Measurements from ENCODE around the gene TRIM2. TPM values are rescaled to one million over a fixed set of nuclear protein-coding genes. Genes with fewer than 3 reads are reported as not detected.

The TRIM2 gene
- total and polyA plus RNA-seq, 2 of the 8 experiments (the other 6 are each of a cell fraction or from before 2014, with no cell fraction given) = 34.0 to 59.8 TPM

DNA sequence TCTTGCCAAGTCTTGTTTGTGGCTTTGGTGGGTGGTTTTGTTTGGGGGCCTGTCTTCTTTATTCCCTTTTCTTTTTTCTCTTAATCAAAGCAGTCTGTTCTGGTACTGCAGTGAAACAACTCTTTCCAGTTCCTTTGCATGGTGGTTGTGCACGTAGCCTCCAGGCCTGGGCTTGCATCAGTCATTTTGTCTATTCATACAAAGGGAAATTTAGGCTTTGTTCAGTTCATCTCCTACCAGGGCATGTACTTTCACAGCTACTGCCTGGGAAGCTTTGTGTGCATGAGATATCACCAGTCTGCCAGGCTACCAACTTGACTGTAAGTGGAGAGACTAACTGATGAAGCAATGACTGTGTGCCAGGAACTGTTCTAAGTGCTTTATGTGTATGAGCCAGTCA, 8.5 kb downstream of the TRIM2 start:
- Histone ChIP-seq H2BK12ac (ENCODE audit: low read depth, low read length) (no peak overlapping the region), H2BK120ac (replicated peaks; ENCODE audit: low read depth, low read length) (no peak overlapping the region), H2AK5ac (ENCODE audit: low read depth, low read length) (no peak overlapping the region), H3K18ac (ENCODE audit: extremely low read depth, low read length) (no peak overlapping the region), H3K9me3 (ENCODE audit: insufficient read depth in 2 of 2, low read depth in 1 of 2, low read length in 1 of 2) (no peaks in the 10 kb centered on the region), H3K79me1 (ENCODE audit: low read depth, low read length) (peaks cover 2% of the 10 kb centered on the region), H3K23ac (ENCODE audit: insufficient read length) (no peak overlapping the region), H3K56ac (replicated peaks; ENCODE audit: insufficient read length, low read depth, low read length) (no peak overlapping the region), H3K14ac (ENCODE audit: insufficient read length) (no peak overlapping the region), H4K91ac (replicated peaks; ENCODE audit: insufficient read length, low read length) (no peak overlapping the region), H3K4me3 (ENCODE audit: extremely low read depth in 1 of 4, insufficient read depth in 2 of 4, low read depth in 3 of 4, low read length in 4 of 4) (no peak overlapping the region), H4K8ac (ENCODE audit: extremely low read depth, insufficient read depth, low read length) (no peak overlapping the region), H3K27me3 (replicated peaks in 1 of 4; ENCODE audit: control insufficient read depth in 3 of 4, extremely low read depth in 1 of 4, insufficient read depth in 3 of 4, low read length in 3 of 4) (no peaks in the 10 kb centered on the region), H3K9ac (replicated peaks in 1 of 4; ENCODE audit: extremely low read depth in 1 of 4, low read depth in 3 of 4, low read length in 3 of 4) (no peak overlapping the region), H3K36me3 (ENCODE audit: control insufficient read depth in 2 of 4, insufficient read depth in 4 of 4, low read length in 3 of 4) (no peaks in the 10 kb centered on the region; a peak in 1 of 8 replicates), H3K4me2 (ENCODE audit: insufficient read depth in 1 of 2, low read depth in 2 of 2, low read length in 2 of 2) (no peak overlapping the region), H3K27ac (ENCODE audit: low read depth, low read length) (no peak overlapping the region), H3K79me2 (ENCODE audit: control insufficient read depth in 1 of 2, insufficient read depth in 2 of 2, low read length in 2 of 2) (peaks cover 0 to 4% of the 10 kb centered on the region in 2 experiments; a peak in 2 of 4 replicates), H3K23me2 (ENCODE audit: low read depth, low read length) (no peaks in the 10 kb centered on the region), H4K20me1 (replicated peaks in 1 of 2; ENCODE audit: control insufficient read depth in 1 of 2, insufficient read depth in 2 of 2, low read length in 2 of 2) (no peaks in the 10 kb centered on the region), H2BK20ac (ENCODE audit: low read length) (no peak overlapping the region), H3K4ac (replicated peaks; ENCODE audit: insufficient read length, low read depth, low read length) (no peak overlapping the region), H2BK5ac (ENCODE audit: low read depth, low read length) (no peak overlapping the region), H3K4me1 (replicated peaks in 1 of 4; ENCODE audit: control insufficient read depth in 3 of 4, insufficient read depth in 4 of 4, low read length in 3 of 4) (peaks cover 0 to 6% (median 4%) of the 10 kb centered on the region in 4 experiments; a peak in 5 of 7 replicates), H4K5ac (ENCODE audit: insufficient read length, low read depth, low read length) (no peak overlapping the region), H2BK15ac (ENCODE audit: low read length) (no peak overlapping the region), H2AFZ (ENCODE audit: low read length) (no peak overlapping the region)
- DNase-seq (ENCODE audit: low read depth in 1 of 2, low spot score in 2 of 2) (no peak), FAIRE-seq (no peak)
- ChIA-PET CTCF (ENCODE audit: partially characterized antibody) (interaction anchor here (0.8 to 2.8 kb wide), 8 partner anchors 9 to 264 kb away, joined by 3 to 11 read pairs (median 4); partner anchors contain the start of gene TRIM2), POLR2A (ENCODE audit: partially characterized antibody) (interaction anchor here (1.7 kb wide), 2 partner anchors 10 to 36 kb away, joined by 3 to 5 read pairs; no protein-coding TSS in a partner anchor)
- 80% methylated on average over 1 of the region's 1 CpG; no CpG with 5 or more reads in 1 of the 2 experiments for WGBS, 2 experiments (ENCODE audit: extremely low coverage in 1 of 2, insufficient coverage in 1 of 2, insufficient read length in 1 of 2, insufficient replicate concordance in 2 of 2, low coverage in 1 of 2, low lambda C conversion rate in 2 of 2, missing lambda C conversion rate in 1 of 2)
- no peak for TF ChIP-seq NRF1 (IDR thresholded peaks at IDR 0.05; ENCODE audit: low read depth, low read length)
- TF ChIP-seq SAP30 (IDR thresholded peaks at IDR 0.05; ENCODE audit: insufficient read depth, insufficient replicate concordance, low read length) = no peak
- TF ChIP-seq, protein P1, sequence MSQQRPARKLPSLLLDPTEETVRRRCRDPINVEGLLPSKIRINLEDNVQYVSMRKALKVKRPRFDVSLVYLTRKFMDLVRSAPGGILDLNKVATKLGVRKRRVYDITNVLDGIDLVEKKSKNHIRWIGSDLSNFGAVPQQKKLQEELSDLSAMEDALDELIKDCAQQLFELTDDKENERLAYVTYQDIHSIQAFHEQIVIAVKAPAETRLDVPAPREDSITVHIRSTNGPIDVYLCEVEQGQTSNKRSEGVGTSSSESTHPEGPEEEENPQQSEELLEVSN (IDR thresholded peaks at IDR 0.05) = no peak
- TF ChIP-seq, protein P2, sequence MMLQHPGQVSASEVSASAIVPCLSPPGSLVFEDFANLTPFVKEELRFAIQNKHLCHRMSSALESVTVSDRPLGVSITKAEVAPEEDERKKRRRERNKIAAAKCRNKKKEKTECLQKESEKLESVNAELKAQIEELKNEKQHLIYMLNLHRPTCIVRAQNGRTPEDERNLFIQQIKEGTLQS (IDR thresholded peaks at IDR 0.05; ENCODE audit: insufficient read depth, low read depth, low read length) = no peak
- TF ChIP-seq SP2 (IDR thresholded peaks at IDR 0.05; ENCODE audit: low read length) = no peak
- TF ChIP-seq RBBP5 (IDR thresholded peaks at IDR 0.05; ENCODE audit: borderline replicate concordance, low read depth, low read length) = no peak
- no peak for TF ChIP-seq SP4 (IDR thresholded peaks at IDR 0.05; ENCODE audit: low read length)
- TF ChIP-seq KDM5A (IDR thresholded peaks at IDR 0.05; ENCODE audit: low read length) = no peak
- no peak for TF ChIP-seq EZH2 (IDR thresholded peaks at IDR 0.05; ENCODE audit: low read depth, low read length, severe bottlenecking)
